Measurements from ENCODE around the gene PIGN.

PIGN gene

GRCh38 chr18:62186774-62187542, at the start of gene PIGN, which contains the start of gene RELCH:
PIGN (minus strand) TSS chr18:62187056; CDS start chr18:62161353, 25,703 bp downstream.
RELCH (plus strand) TSS chr18:62187255; CDS start chr18:62187506, 251 bp downstream.
- DNase-seq (ENCODE audit: low spot score) = peak; percentile 94

GRCh38 chr18:62236252-62236651, 49.4 kb upstream of the PIGN start:
- DNase-seq (ENCODE audit: low spot score) = no peak

- DNase-seq (ENCODE audit: low spot score) = no peak
These were observed 39.2 kb upstream of the PIGN start for GRCh38 chr18:62226047-62226446.

GRCh38 chr18:62224229-62224628, 37.4 kb upstream of the PIGN start:
- no peak for DNase-seq (ENCODE audit: low spot score)

- DNase-seq (ENCODE audit: low spot score) = no peak
These were observed 27.9 kb upstream of the PIGN start for GRCh38 chr18:62214790-62215189.

GRCh38 chr18:62211325-62211828, 24.5 kb upstream of the PIGN start:
- no peak for DNase-seq (ENCODE audit: low spot score)

GRCh38 chr18:62210138-62210537, 23.3 kb upstream of the PIGN start:
- DNase-seq (ENCODE audit: low spot score) = no peak

GRCh38 chr18:62209046-62209445, 22.2 kb upstream of the PIGN start:
- no peak for DNase-seq (ENCODE audit: low spot score)

- DNase-seq (ENCODE audit: low spot score) = no peak
These were observed 19.7 kb upstream of the PIGN start for GRCh38 chr18:62206593-62206992.

GRCh38 chr18:62205824-62206223, 19.0 kb upstream of the PIGN start:
- DNase-seq (ENCODE audit: low spot score) = no peak

- DNase-seq (ENCODE audit: low spot score) = no peak
These were observed 15.0 kb upstream of the PIGN start for GRCh38 chr18:62201870-62202269.

- DNase-seq (ENCODE audit: low spot score) = no peak
These were observed 13.5 kb upstream of the PIGN start for GRCh38 chr18:62200121-62200914.

GRCh38 chr18:62199629-62200028, 12.8 kb upstream of the PIGN start:
- no peak for DNase-seq (ENCODE audit: low spot score)

GRCh38 chr18:62198259-62198658, 11.4 kb upstream of the PIGN start:
- no peak for DNase-seq (ENCODE audit: low spot score)

- DNase-seq (ENCODE audit: low spot score) = no peak
These were observed 10.1 kb upstream of the PIGN start for GRCh38 chr18:62196980-62197379.

- DNase-seq (ENCODE audit: low spot score) = no peak
These were observed 9.2 kb upstream of the PIGN start for GRCh38 chr18:62196079-62196478.

- DNase-seq (ENCODE audit: low spot score) = no peak
These were observed 2.4 kb upstream of the PIGN start for GRCh38 chr18:62189208-62189607.

GRCh38 chr18:62187543-62188510, 971 bp upstream of the PIGN start:
- peak; percentile 50 for DNase-seq (ENCODE audit: low spot score)

- peak; percentile 67 for DNase-seq (ENCODE audit: low spot score)
These were observed 420 bp downstream of the PIGN start for GRCh38 chr18:62186499-62186773.

- DNase-seq (ENCODE audit: low spot score) = peak; percentile 40
These were observed 3.2 kb downstream of the PIGN start for GRCh38 chr18:62183578-62184195.

GRCh38 chr18:62182220-62182619, 4.6 kb downstream of the PIGN start:
- no peak for DNase-seq (ENCODE audit: low spot score)

GRCh38 chr18:62179213-62179612, 7.6 kb downstream of the PIGN start:
- no peak for DNase-seq (ENCODE audit: low spot score)
